ENCODE results near the gene PCK1. TPM values are rescaled to one million over a fixed set of nuclear protein-coding genes. Genes with fewer than 3 reads are reported as not detected.

PCK1 gene
- total and polyA plus RNA-seq, 2 donors (not counting 1 experiment from before 2014, with no cell fraction given), result under 0.01 TPM; not detected in 1

DNA sequence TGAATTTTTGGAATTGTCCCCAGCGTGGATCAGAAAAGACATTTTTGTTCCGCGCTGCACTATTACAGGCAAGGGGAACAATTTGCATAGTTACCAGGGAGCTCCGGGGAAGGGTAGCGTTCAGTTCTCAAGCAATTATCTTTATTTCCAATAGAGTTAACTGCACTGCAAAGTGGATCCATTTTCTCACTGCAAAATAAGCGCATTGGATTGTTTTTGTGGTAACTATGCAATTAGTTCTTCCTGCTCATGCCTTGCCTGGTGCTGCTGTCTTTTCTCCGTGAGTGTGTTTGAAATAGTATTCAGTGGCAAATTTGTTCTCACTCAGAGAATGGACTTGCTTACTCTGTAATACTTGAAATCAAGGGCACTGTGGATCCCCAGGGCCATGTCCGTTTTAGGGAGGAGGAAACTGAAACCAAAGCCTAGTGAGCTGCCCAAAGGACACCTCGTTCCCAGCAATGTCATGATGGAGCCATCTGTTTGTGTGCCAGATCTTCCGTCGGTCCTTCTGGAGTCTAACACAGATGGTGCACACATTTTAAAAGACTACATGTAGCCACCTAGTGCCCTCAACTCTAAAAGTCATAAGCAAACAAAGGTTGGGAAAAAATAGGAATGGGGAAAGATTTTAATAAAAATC is 7.4 kb upstream of the PCK1 start:
- TF ChIP-seq EZH2 (IDR thresholded peaks at IDR 0.05; ENCODE audit: low read length, missing control alignments), result no peak
- TF ChIP-seq, protein P1, sequence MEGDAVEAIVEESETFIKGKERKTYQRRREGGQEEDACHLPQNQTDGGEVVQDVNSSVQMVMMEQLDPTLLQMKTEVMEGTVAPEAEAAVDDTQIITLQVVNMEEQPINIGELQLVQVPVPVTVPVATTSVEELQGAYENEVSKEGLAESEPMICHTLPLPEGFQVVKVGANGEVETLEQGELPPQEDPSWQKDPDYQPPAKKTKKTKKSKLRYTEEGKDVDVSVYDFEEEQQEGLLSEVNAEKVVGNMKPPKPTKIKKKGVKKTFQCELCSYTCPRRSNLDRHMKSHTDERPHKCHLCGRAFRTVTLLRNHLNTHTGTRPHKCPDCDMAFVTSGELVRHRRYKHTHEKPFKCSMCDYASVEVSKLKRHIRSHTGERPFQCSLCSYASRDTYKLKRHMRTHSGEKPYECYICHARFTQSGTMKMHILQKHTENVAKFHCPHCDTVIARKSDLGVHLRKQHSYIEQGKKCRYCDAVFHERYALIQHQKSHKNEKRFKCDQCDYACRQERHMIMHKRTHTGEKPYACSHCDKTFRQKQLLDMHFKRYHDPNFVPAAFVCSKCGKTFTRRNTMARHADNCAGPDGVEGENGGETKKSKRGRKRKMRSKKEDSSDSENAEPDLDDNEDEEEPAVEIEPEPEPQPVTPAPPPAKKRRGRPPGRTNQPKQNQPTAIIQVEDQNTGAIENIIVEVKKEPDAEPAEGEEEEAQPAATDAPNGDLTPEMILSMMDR (conservative IDR thresholded peaks at IDR 0.05 in 1 of 2, IDR thresholded peaks at IDR 0.05 in 1 of 2; ENCODE audit: low read depth in 1 of 2, low read length in 2 of 2), result no peak
- DNase-seq (ENCODE audit: low read depth in 2 of 2), result no peak
- Histone ChIP-seq H3K79me2 (ENCODE audit: control insufficient read depth, insufficient read depth, low read length) (no peaks in the 10 kb centered on the region), H3K4me3 (replicated peaks in 1 of 4; ENCODE audit: control extremely low read depth in 1 of 4, insufficient read depth in 1 of 4, low read depth in 3 of 4, low read length in 4 of 4) (no peak overlapping the region), H3K27me3 (ENCODE audit: control insufficient read depth, insufficient read depth, low read length) (peaks cover 3% of the 10 kb centered on the region), H3K36me3 (ENCODE audit: control insufficient read depth, insufficient read depth, low read length) (no peaks in the 10 kb centered on the region), H4K20me1 (ENCODE audit: control insufficient read depth, extremely low read depth, insufficient read depth, low read length) (no peaks in the 10 kb centered on the region), H3K9ac (ENCODE audit: insufficient read depth, low read length) (no peak overlapping the region), H3K27ac (ENCODE audit: insufficient read depth, low read length) (no peak overlapping the region), H3K4me1 (ENCODE audit: control insufficient read depth, extremely low read depth, insufficient read depth, low read length) (no peaks in the 10 kb centered on the region), H3K4me2 (ENCODE audit: extremely low read depth, insufficient read depth, low read length) (no peak overlapping the region), H2AFZ (ENCODE audit: low read length) (no peak overlapping the region), H3K9me3 (ENCODE audit: control insufficient read depth, insufficient read depth, low read depth, low read length) (no peaks in the 10 kb centered on the region)

DNA sequence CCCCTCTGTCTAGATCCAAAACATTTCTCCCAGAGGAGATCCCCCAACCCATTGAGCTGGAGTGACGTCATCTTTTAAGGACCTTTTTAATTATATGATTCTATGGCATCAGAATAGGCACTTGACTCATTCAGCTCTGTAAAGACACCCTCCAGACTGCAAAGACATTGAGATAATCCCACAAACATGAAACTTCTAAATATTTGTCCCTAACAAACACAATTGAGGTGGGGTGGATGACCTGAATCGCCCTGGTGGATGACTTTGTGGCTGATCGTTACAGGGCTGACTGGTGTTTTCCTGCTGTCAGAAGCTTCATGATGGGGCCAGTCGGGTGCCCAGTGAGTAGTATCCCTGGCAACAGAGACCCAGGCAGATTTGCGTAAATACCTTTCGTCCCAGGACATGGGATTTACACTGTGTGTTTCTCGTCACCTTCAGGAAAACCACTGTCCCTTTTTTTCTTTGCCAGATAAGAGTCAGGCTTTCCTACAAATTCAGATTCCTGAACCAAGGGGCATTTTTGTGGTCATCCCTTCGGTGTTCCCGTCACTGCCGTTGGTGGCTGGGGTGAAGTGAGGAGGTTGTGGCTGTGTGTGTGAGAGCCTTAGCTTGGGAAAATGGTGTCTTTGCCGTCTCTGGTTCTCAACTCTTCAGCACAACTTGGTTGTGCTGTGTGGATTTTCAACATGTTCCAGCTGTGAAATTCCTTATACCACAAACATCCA is 5.3 kb upstream of the PCK1 start:
- no peak overlapping the region for H3K4me2 ChIP-seq (ENCODE audit: extremely low read depth, insufficient read depth, low read length)
- no peak overlapping the region for H3K9ac ChIP-seq (ENCODE audit: insufficient read depth, low read length)
- H4K20me1 ChIP-seq (ENCODE audit: control insufficient read depth, extremely low read depth, insufficient read depth, low read length), result no peaks in the 10 kb centered on the region
- no peak for DNase-seq (ENCODE audit: low read depth in 2 of 2)
- TF ChIP-seq, protein P1 (conservative IDR thresholded peaks at IDR 0.05 in 1 of 2, IDR thresholded peaks at IDR 0.05 in 1 of 2; ENCODE audit: low read depth in 1 of 2, low read length in 2 of 2), result no peak
- no peak for TF ChIP-seq EZH2 (IDR thresholded peaks at IDR 0.05; ENCODE audit: low read length, missing control alignments)
- H3K36me3 ChIP-seq (ENCODE audit: control insufficient read depth, insufficient read depth, low read length), result no peaks in the 10 kb centered on the region
- H3K27me3 ChIP-seq (ENCODE audit: control insufficient read depth, insufficient read depth, low read length), result peaks cover 3% of the 10 kb centered on the region
- no peak overlapping the region for H3K4me3 ChIP-seq (replicated peaks in 1 of 4; ENCODE audit: control extremely low read depth in 1 of 4, insufficient read depth in 1 of 4, low read depth in 3 of 4, low read length in 4 of 4)
- H3K79me2 ChIP-seq (ENCODE audit: control insufficient read depth, insufficient read depth, low read length), result no peaks in the 10 kb centered on the region
- H2AFZ ChIP-seq (ENCODE audit: low read length), result no peak overlapping the region
- no peaks in the 10 kb centered on the region for H3K4me1 ChIP-seq (ENCODE audit: control insufficient read depth, extremely low read depth, insufficient read depth, low read length)
- H3K9me3 ChIP-seq (ENCODE audit: control insufficient read depth, insufficient read depth, low read depth, low read length), result no peaks in the 10 kb centered on the region
- no peak overlapping the region for H3K27ac ChIP-seq (ENCODE audit: insufficient read depth, low read length)

DNA sequence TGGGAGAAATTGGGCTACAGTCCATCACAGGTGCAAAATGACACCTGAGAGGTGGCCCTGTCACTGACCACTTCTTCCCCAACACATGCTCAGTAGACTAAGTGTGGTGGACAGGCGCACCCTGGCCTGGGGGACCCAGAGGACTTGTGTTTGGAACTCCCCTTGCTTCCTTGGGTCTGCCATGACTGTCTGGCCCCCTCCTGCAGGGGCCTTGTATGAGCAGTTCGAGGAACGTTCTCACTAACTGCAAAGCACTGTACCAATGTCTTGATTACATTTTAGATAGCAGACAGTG is 4.0 kb upstream of the PCK1 start:
- no peaks in the 10 kb centered on the region for H3K79me2 ChIP-seq (ENCODE audit: control insufficient read depth, insufficient read depth, low read length)
- TF ChIP-seq EZH2 (IDR thresholded peaks at IDR 0.05; ENCODE audit: low read length, missing control alignments), result no peak
- peaks cover 3% of the 10 kb centered on the region for H3K27me3 ChIP-seq (ENCODE audit: control insufficient read depth, insufficient read depth, low read length)

More for the DNA sequence above, 4.0 kb upstream of the PCK1 start:
- Histone ChIP-seq H3K36me3 (ENCODE audit: control insufficient read depth, insufficient read depth, low read length) (no peaks in the 10 kb centered on the region), H3K4me3 (replicated peaks in 1 of 4; ENCODE audit: control extremely low read depth in 1 of 4, insufficient read depth in 1 of 4, low read depth in 3 of 4, low read length in 4 of 4) (no peak overlapping the region), H4K20me1 (ENCODE audit: control insufficient read depth, extremely low read depth, insufficient read depth, low read length) (no peaks in the 10 kb centered on the region), H3K9ac (ENCODE audit: insufficient read depth, low read length) (no peak overlapping the region), H2AFZ (ENCODE audit: low read length) (no peak overlapping the region), H3K9me3 (ENCODE audit: control insufficient read depth, insufficient read depth, low read depth, low read length) (no peaks in the 10 kb centered on the region), H3K4me1 (ENCODE audit: control insufficient read depth, extremely low read depth, insufficient read depth, low read length) (no peaks in the 10 kb centered on the region), H3K4me2 (ENCODE audit: extremely low read depth, insufficient read depth, low read length) (no peak overlapping the region), H3K27ac (ENCODE audit: insufficient read depth, low read length) (no peak overlapping the region)
- no peak for DNase-seq (ENCODE audit: low read depth in 2 of 2)

Measured in fibroblast of lung (primary cell).